Measurements from ENCODE around the gene SNX8. TPM values are rescaled to one million over a fixed set of nuclear protein-coding genes. Genes with fewer than 3 reads are reported as not detected.
"Not testable (repeated sequence)": the region's sequence is repeated elsewhere in the genome, so short reads cannot be mapped to it uniquely, and the experiment has no call there.

The SNX8 gene
- total RNA-seq, 1 experiment from 2014 or later: 31.2 TPM

DNA sequence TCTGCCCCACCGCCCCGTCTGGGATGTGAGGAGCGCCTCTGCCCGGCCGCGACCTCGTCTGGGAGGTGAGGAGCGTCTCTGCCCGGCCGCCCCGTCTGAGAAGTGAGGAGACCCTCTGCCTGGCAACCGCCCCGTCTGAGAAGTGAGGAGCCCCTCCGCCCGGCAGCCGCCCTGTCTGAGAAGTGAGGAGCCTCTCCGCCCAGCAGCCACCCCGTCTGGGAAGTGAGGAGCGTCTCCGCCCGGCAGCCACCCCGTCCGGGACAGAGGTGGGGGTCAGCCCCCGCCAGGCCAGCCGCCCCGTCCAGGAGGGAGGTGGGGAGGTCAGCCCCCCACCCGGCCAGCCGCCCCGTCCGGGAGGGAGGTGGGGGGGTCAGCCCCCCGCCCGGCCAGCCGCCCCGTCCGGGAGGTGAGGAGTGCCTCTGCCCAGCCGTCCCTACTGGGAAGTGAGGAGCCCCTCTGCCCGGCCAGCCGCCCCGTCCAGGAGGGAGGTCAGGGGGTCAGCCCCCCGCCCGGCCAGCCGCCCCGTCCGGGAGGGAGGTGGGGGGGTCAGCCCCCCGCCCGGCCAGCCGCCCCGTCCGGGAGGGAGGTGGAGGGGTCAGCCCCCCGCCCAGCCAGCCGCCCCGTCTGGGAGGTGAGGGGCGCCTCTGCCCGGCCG, 11.4 kb downstream of the SNX8 start:
- intact Hi-C loops (cut with micrococcal nuclease); H3K27me3 Mint-ChIP-seq (ENCODE audit: insufficient read depth, unreplicated experiment); H3K27ac Mint-ChIP-seq (ENCODE audit: low read depth, unreplicated experiment); H3K9me3 Mint-ChIP-seq (ENCODE audit: unreplicated experiment); BruUV-seq (replicated peaks); POLR2A ChIA-PET; H3K4me1 Mint-ChIP-seq (ENCODE audit: insufficient read depth, unreplicated experiment); H3K4me3 Mint-ChIP-seq (ENCODE audit: unreplicated experiment); DNase-seq (ENCODE audit: unreplicated experiment); H3K36me3 Mint-ChIP-seq (ENCODE audit: insufficient read depth, unreplicated experiment); CTCF ChIA-PET: not testable (repeated sequence)

DNA sequence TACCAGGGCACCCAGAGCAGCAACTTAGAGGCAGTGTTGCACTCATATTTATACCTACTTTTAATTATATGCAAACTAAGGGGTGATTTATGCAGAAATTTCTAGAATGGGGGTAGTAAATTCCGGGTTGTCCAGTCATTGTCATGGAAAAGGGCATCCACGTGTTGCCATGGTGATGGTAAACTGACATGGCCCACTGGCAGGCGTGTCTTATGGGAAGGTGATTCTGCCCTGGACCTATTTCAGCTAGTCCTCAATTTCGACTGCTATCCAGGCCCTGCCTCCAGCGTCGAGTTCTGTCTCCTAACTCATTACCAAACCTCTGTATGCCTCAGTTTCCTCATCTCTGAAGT, 12.8 kb downstream of the SNX8 start:
- POLR2A ChIA-PET: interaction anchor here (0.6 kb wide), 1 partner anchor 12 kb away, joined by 4 read pairs; no protein-coding TSS in a partner anchor
- intact Hi-C loops (cut with micrococcal nuclease): no loop called here
- no peak for DNase-seq (ENCODE audit: unreplicated experiment)
- Mint-ChIP-seq H3K9me3 (ENCODE audit: unreplicated experiment) (no peaks in the 10 kb centered on the region), H3K4me1 (ENCODE audit: insufficient read depth, unreplicated experiment) (no peaks in the 10 kb centered on the region), H3K27ac (ENCODE audit: low read depth, unreplicated experiment) (no peak overlapping the region), H3K36me3 (ENCODE audit: insufficient read depth, unreplicated experiment) (no peaks in the 10 kb centered on the region), H3K27me3 (ENCODE audit: insufficient read depth, unreplicated experiment) (no peaks in the 10 kb centered on the region), H3K4me3 (ENCODE audit: unreplicated experiment) (no peak overlapping the region)
- BruUV-seq (replicated peaks): no TSS peak
- TF ChIP-seq, protein P1, sequence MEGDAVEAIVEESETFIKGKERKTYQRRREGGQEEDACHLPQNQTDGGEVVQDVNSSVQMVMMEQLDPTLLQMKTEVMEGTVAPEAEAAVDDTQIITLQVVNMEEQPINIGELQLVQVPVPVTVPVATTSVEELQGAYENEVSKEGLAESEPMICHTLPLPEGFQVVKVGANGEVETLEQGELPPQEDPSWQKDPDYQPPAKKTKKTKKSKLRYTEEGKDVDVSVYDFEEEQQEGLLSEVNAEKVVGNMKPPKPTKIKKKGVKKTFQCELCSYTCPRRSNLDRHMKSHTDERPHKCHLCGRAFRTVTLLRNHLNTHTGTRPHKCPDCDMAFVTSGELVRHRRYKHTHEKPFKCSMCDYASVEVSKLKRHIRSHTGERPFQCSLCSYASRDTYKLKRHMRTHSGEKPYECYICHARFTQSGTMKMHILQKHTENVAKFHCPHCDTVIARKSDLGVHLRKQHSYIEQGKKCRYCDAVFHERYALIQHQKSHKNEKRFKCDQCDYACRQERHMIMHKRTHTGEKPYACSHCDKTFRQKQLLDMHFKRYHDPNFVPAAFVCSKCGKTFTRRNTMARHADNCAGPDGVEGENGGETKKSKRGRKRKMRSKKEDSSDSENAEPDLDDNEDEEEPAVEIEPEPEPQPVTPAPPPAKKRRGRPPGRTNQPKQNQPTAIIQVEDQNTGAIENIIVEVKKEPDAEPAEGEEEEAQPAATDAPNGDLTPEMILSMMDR (IDR thresholded peaks at IDR 0.05; ENCODE audit: unreplicated experiment): no peak
- CTCF ChIA-PET: interaction anchor here (0.6 to 1.4 kb wide), 4 partner anchors 8 to 554 kb away, joined by 3 to 4 read pairs (median 4); no protein-coding TSS in a partner anchor

DNA sequence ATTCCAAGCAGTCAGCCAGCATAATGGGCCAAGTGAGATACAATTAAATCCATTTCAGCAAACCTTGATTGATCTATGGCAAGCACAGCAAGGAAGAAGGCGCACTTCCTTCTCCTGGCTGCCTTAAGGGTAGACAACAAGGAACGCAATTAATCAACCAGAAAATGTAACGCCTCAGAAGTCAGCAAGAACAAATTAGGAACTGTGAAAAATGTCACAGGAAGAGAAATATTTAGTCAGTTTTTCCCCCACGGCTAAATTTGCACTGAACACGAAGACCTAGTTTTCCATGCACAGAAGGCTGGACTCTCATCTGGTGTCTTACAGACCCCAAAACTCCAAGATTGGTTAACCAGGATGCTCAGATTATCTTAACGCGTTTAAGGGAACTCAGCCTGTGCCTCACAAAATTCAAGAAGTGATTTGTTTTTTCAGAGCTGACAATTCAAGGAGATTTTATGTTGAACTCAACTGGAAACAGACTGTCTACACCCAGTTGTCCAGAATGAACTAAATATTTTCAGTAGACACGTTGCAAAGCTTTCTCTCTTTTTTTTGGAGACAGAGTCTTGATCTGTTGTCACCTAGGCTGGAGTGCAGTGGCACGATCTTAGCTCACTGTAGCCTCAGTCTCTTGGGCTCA, 14.2 kb downstream of the SNX8 start:
- H3K4me3 Mint-ChIP-seq (ENCODE audit: unreplicated experiment): no peak overlapping the region
- H3K36me3 Mint-ChIP-seq (ENCODE audit: insufficient read depth, unreplicated experiment): no peaks in the 10 kb centered on the region
- no peak overlapping the region for H3K27ac Mint-ChIP-seq (ENCODE audit: low read depth, unreplicated experiment)
- intact Hi-C loops (cut with micrococcal nuclease): no loop called here
- no TSS peak for BruUV-seq (replicated peaks)
- TF ChIP-seq, protein P1 (IDR thresholded peaks at IDR 0.05; ENCODE audit: unreplicated experiment): no peak
- ChIA-PET POLR2A (interaction anchor here (0.7 kb wide), 1 partner anchor 11 kb away, joined by 3 read pairs; no protein-coding TSS in a partner anchor), CTCF (interaction anchor here (1.4 kb wide), 1 partner anchor 10 kb away, joined by 4 read pairs; no protein-coding TSS in a partner anchor)
- H3K9me3 Mint-ChIP-seq (ENCODE audit: unreplicated experiment): no peaks in the 10 kb centered on the region
- DNase-seq (ENCODE audit: unreplicated experiment): no peak
- H3K27me3 Mint-ChIP-seq (ENCODE audit: insufficient read depth, unreplicated experiment): no peaks in the 10 kb centered on the region
- no peaks in the 10 kb centered on the region for H3K4me1 Mint-ChIP-seq (ENCODE audit: insufficient read depth, unreplicated experiment)

DNA sequence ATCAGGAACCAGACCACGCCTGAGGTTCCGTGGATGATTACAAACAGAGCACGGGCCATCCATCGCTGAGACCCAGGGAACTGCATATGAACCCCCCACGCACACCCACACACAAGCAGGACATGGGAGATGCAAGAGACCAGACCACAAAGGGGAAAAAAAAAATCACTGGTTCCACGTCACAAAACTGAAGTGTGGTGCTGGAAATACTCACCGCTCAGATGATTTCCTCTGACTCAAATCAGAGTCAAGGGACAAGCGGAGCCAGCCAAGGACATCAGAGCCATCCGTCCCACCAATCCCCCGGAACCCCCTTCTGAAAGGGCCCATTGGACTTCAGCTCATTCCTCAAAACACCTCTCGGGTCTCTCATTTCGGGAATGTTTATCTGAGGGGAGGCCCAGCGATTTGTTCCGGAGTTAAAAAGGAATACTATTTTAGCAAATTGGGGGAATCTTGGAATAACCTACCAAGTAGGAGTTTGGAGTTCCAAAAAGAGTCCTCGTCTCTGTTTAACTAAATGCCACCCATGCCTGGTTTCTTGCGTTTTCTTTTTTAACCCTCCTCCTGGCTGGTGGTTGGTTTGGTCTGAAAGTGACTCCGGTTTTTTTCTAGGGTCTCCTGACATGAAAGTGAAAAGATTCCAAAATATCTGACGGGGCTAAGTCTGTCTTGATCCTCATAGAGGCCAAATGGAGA, 15.0 kb downstream of the SNX8 start:
- POLR2A ChIA-PET: interaction anchor here (0.7 kb wide), 1 partner anchor 15 kb away, joined by 3 read pairs; no protein-coding TSS in a partner anchor
- CTCF ChIA-PET: no interaction called here

More for the DNA sequence above, 15.0 kb downstream of the SNX8 start:
- H3K4me3 Mint-ChIP-seq (ENCODE audit: unreplicated experiment): no peak overlapping the region
- no peaks in the 10 kb centered on the region for H3K27me3 Mint-ChIP-seq (ENCODE audit: insufficient read depth, unreplicated experiment)
- no peak overlapping the region for H3K27ac Mint-ChIP-seq (ENCODE audit: low read depth, unreplicated experiment)
- intact Hi-C loops (cut with micrococcal nuclease): no loop called here
- no peaks in the 10 kb centered on the region for H3K36me3 Mint-ChIP-seq (ENCODE audit: insufficient read depth, unreplicated experiment)
- DNase-seq (ENCODE audit: unreplicated experiment): no peak
- no peaks in the 10 kb centered on the region for H3K4me1 Mint-ChIP-seq (ENCODE audit: insufficient read depth, unreplicated experiment)
- BruUV-seq (replicated peaks): no TSS peak
- H3K9me3 Mint-ChIP-seq (ENCODE audit: unreplicated experiment): no peaks in the 10 kb centered on the region
- TF ChIP-seq, protein P1 (IDR thresholded peaks at IDR 0.05; ENCODE audit: unreplicated experiment): no peak

Data from MCF 10A (cell line).